NCI-H2107 treated with DMSO at 0.1 percent for 48 hours (cell line): ENCODE measurements around the gene SAMD8.

Experiments
- DNase-seq: peaks from one replicate; lab custom pipeline; 2025; ENCODE audit not compliant: unreplicated experiment; lab: John Stamatoyannopoulos, UW

Gene SAMD8

GRCh38 chr10:75111365-75111906 lies at the start of gene SAMD8:
Gene SAMD8 (plus strand): TSS chr10:75111656. CDS start chr10:75150529, 38,873 bp downstream.
- DNase-seq, result no peak

GRCh38 chr10:75061709-75062505 lies 49.5 kb upstream of the SAMD8 start:
- no peak for DNase-seq

- no peak for DNase-seq
Observed at GRCh38 chr10:75062506-75063299, 48.8 kb upstream of the SAMD8 start.

GRCh38 chr10:75063461-75064230 lies 47.8 kb upstream of the SAMD8 start:
- no peak for DNase-seq

GRCh38 chr10:75065076-75065475 lies 46.4 kb upstream of the SAMD8 start:
- no peak for DNase-seq

- no peak for DNase-seq
Observed at GRCh38 chr10:75066271-75066670, 45.2 kb upstream of the SAMD8 start.

GRCh38 chr10:75067272-75067671 lies 44.2 kb upstream of the SAMD8 start:
- no peak for DNase-seq

- DNase-seq, result no peak
Observed at GRCh38 chr10:75068523-75068922, 42.9 kb upstream of the SAMD8 start.

- no peak for DNase-seq
Observed at GRCh38 chr10:75070476-75070875, 41.0 kb upstream of the SAMD8 start.

GRCh38 chr10:75070961-75071428 lies 40.5 kb upstream of the SAMD8 start:
- DNase-seq, result no peak

GRCh38 chr10:75071756-75072155 lies 39.7 kb upstream of the SAMD8 start:
- no peak for DNase-seq

GRCh38 chr10:75072727-75073126 lies 38.7 kb upstream of the SAMD8 start:
- DNase-seq, result no peak

GRCh38 chr10:75073442-75073841 lies 38.0 kb upstream of the SAMD8 start:
- no peak for DNase-seq

GRCh38 chr10:75074711-75075445 lies 36.6 kb upstream of the SAMD8 start:
- DNase-seq, result no peak

- DNase-seq, result no peak
Observed at GRCh38 chr10:75076348-75076747, 35.1 kb upstream of the SAMD8 start.

GRCh38 chr10:75079436-75080083 lies 31.9 kb upstream of the SAMD8 start:
- no peak for DNase-seq

- DNase-seq, result no peak
Observed at GRCh38 chr10:75080554-75080953, 30.9 kb upstream of the SAMD8 start.

GRCh38 chr10:75081379-75081778 lies 30.1 kb upstream of the SAMD8 start:
- no peak for DNase-seq

GRCh38 chr10:75083972-75084833 lies 27.3 kb upstream of the SAMD8 start:
- DNase-seq, result no peak
